Smooth muscle cell (in vitro differentiated cells): ENCODE measurements around the gene XCR1. TPM values are rescaled to one million over a fixed set of nuclear protein-coding genes. Genes with fewer than 3 reads are reported as not detected.

Experiments
- DNase-seq: peaks from one replicate; lab custom pipeline; 2025; ENCODE audit not compliant: unreplicated experiment; lab: John Stamatoyannopoulos, UW
- H2AFZ ChIP-seq: fragments of 200-600 bp; sonication (generic); 2 replicates; pipeline ENCODE4 v1.6.0; 2016; ENCODE audit warnings: antibody characterized with exemption, low read depth, mild to moderate bottlenecking
- H3F3A ChIP-seq: fragments of 200-600 bp; sonication (generic); 2 replicates; pipeline ENCODE4 v1.6.0; 2017; ENCODE audit warnings: antibody characterized with exemption, low read depth
- H3K27ac ChIP-seq: fragments of 200-600 bp; sonication (generic); 2 replicates; pipeline ENCODE4 v1.5.1; 2016; ENCODE audit warnings: low read depth, mild to moderate bottlenecking
- H3K27me3 ChIP-seq: fragments of 200-600 bp; sonication (generic); 2 replicates; pipeline ENCODE4 v1.6.1; 2016; ENCODE audit warnings: low read depth, mild to moderate bottlenecking
- H3K36me3 ChIP-seq: fragments of 200-600 bp; sonication (generic); 2 replicates; pipeline ENCODE4 v1.5.1; 2016; ENCODE audit warnings: low read depth
- H3K4me1 ChIP-seq: fragments of 200-600 bp; sonication (generic); 2 replicates; pipeline ENCODE4 v1.5.1; 2016; ENCODE audit warnings: low read depth
- H3K4me2 ChIP-seq: fragments of 200-600 bp; sonication (generic); 2 replicates; pipeline ENCODE4 v1.6.0; 2016; ENCODE audit warnings: mild to moderate bottlenecking
- H3K4me3 ChIP-seq: fragments of 200-600 bp; sonication (generic); 2 replicates; pipeline ENCODE4 v1.5.1; 2016; ENCODE audit warnings: mild to moderate bottlenecking
- H3K79me2 ChIP-seq: fragments of 200-600 bp; sonication (generic); 2 replicates; pipeline ENCODE4 v1.6.0; 2016; ENCODE audit warnings: low read depth, mild to moderate bottlenecking
- H3K9ac ChIP-seq: fragments of 200-600 bp; sonication (generic); 2 replicates; pipeline ENCODE4 v1.6.0; 2016; ENCODE audit warnings: low read depth
- H3K9me3 ChIP-seq: fragments of 200-600 bp; sonication (generic); replicated peaks from 2 replicates; pipeline ENCODE4 v1.5.1; 2016; ENCODE audit warnings: low read depth
- H4K20me1 ChIP-seq: fragments of 200-600 bp; sonication (generic); 2 replicates; pipeline ENCODE4 v1.6.0; 2016; ENCODE audit warnings: low read depth
- CTCF ChIP-seq: fragments of 200-600 bp; sonication (generic); IDR thresholded peaks from 2 replicates; pipeline ENCODE4 v1.5.1; 2017; ENCODE audit warnings: borderline replicate concordance, mild to moderate bottlenecking, antibody characterized with exemption; ENCODE audit not compliant: insufficient read depth, poor library complexity, severe bottlenecking
- WGBS: methylation state at CpG from one replicate; pipeline ENCODE4 v1.1.7; 2016; ENCODE audit warnings: low lambda C conversion rate; 5-methylcytosine and 5-hydroxymethylcytosine counted together
- polyA plus RNA-seq: library from polyadenylated mRNA; unstranded; fragments of >200 nt; fragmentation: Nextera tagmentation; extraction: Ambion mirVana; gene quantifications from 2 replicates; pipeline ENCODE4 v1.2.1, GENCODE V29; 2016
- total RNA-seq: library from RNA; depleted of rRNA; stranded (reverse); fragments of >200 nt; gene quantifications from 2 replicates; pipeline ENCODE4 v1.2.3, GENCODE V29; 2014

Gene XCR1
- total and polyA plus RNA-seq, 2 experiments from 2014 or later = 0.76 TPM; not detected in 1

DNA sequence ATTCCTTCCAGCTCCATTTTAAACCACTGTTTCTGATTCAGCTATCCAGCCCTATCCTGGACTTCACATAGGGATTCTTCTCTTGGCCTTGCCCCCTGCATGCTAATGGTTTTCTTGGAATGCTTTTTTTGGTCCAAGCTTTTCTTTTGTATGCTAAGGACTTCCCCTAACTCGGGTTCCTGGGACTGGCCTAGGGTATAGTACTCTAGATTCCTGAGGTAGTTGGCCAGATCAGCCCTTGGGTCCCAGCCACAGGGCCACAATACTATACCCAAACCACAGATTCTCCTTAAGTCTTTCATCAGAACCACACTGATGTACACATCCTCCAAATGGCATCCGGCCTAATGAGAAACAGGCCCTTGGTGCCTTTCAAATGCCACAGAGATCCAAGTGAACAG lies 34.5 kb downstream of the XCR1 start:
- peaks cover 6% of the 10 kb centered on the region for H3K79me2 ChIP-seq
- peak overlapping the region; percentile 1 for H3K27ac ChIP-seq
- no peak for DNase-seq
- H3F3A ChIP-seq = peaks cover under 1% of the 10 kb centered on the region
- no peaks in the 10 kb centered on the region for H3K27me3 ChIP-seq
- no peak overlapping the region for H2AFZ ChIP-seq
- H3K4me2 ChIP-seq = peak overlapping the region; percentile 36
- no peak for TF ChIP-seq CTCF
- H4K20me1 ChIP-seq = no peaks in the 10 kb centered on the region
- H3K9me3 ChIP-seq = no peaks in the 10 kb centered on the region
- no peak overlapping the region for H3K4me3 ChIP-seq
- H3K4me1 ChIP-seq = peaks cover 22% of the 10 kb centered on the region
- 48% methylated on average over 2 of the region's 2 CpGs for WGBS
- H3K9ac ChIP-seq = no peak overlapping the region
- no peaks in the 10 kb centered on the region for H3K36me3 ChIP-seq

DNA sequence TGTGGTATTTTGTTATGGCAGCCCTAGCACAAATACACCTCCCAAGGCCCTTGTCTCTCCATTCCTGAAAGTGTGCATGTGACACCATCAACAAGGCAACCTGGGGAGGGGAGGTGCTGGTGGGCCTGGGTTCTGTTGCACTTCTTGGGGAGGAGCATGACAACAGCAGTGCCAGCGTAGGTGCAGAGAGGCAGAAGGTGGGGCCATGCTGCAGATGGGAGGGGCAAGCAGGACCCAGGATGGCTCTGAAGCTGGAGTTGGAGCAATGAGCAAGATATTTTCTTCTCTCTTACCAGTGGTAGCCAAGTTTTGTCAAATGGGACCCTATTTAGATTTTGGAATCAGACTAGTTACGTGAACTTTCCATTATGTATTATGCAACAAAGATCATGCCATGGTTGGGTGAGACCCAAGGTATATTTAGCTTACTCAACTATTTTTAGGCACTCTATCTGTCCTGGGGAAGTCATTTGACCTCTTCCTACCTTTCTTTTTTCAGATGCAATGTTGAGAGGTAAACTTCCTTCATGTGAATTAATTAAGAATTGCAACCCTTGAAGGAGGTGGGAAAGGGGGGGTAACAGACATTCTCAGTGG lies 35.1 kb downstream of the XCR1 start:
- Histone ChIP-seq H3F3A (peaks cover 5% of the 10 kb centered on the region), H2AFZ (no peak overlapping the region), H3K9me3 (no peaks in the 10 kb centered on the region), H3K36me3 (no peaks in the 10 kb centered on the region), H3K27ac (peak overlapping the region; percentile 1), H3K4me1 (peaks cover 25% of the 10 kb centered on the region), H3K27me3 (no peaks in the 10 kb centered on the region), H4K20me1 (no peaks in the 10 kb centered on the region), H3K4me2 (peak overlapping the region; percentile 36), H3K79me2 (peaks cover 6% of the 10 kb centered on the region), H3K9ac (no peak overlapping the region), H3K4me3 (no peak overlapping the region)
- TF ChIP-seq CTCF = no peak
- no peak for DNase-seq
- WGBS = 95% methylated on average over 2 of the region's 2 CpGs

GRCh38 chr3:45991341-45991740 lies 35.9 kb downstream of the XCR1 start:
- DNase-seq = no peak
- no peak overlapping the region for H2AFZ ChIP-seq
- WGBS = 96% methylated on average over 6 of the region's 6 CpGs
- H3F3A ChIP-seq = peaks cover 5% of the 10 kb centered on the region
- no peaks in the 10 kb centered on the region for H3K36me3 ChIP-seq
- peaks cover 6% of the 10 kb centered on the region for H3K79me2 ChIP-seq
- no peaks in the 10 kb centered on the region for H3K9me3 ChIP-seq
- no peak overlapping the region for H3K4me3 ChIP-seq
- H3K27ac ChIP-seq = no peak overlapping the region
- H3K4me1 ChIP-seq = peaks cover 25% of the 10 kb centered on the region
- no peaks in the 10 kb centered on the region for H4K20me1 ChIP-seq
- H3K9ac ChIP-seq = no peak overlapping the region
- no peak for TF ChIP-seq CTCF
- no peaks in the 10 kb centered on the region for H3K27me3 ChIP-seq
- no peak overlapping the region for H3K4me2 ChIP-seq

DNA sequence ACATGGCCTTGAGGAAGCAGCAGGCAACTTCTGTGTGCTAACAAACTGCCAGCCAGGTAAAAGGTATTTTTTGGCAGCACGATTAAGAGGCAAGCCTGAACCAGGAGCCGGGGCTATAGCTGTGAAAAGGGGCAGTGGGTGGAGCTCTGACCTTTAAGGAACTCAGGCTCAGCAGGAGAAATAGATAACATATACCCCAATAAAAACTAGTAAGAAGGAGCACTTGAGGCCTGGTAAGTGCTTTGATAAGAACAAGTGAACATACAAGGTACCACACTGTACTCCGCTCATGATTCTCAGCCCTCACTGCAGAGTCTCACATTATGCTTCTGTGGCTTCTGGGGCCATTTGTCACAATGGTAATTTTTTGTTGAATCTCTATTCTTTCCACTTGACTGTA lies 37.1 kb downstream of the XCR1 start:
- WGBS = 78% methylated on average over 3 of the region's 3 CpGs
- Histone ChIP-seq H3K4me3 (no peak overlapping the region), H3K27ac (no peak overlapping the region), H3K9ac (no peak overlapping the region), H2AFZ (no peak overlapping the region), H3K9me3 (no peaks in the 10 kb centered on the region), H3F3A (peaks cover 15% of the 10 kb centered on the region), H3K4me2 (no peak overlapping the region), H3K4me1 (peaks cover 25% of the 10 kb centered on the region), H3K79me2 (peaks cover 3% of the 10 kb centered on the region), H3K27me3 (no peaks in the 10 kb centered on the region), H3K36me3 (no peaks in the 10 kb centered on the region), H4K20me1 (no peaks in the 10 kb centered on the region)
- TF ChIP-seq CTCF = no peak
- no peak for DNase-seq
